SIG-M5 (cell line): Measurements from ENCODE around the gene CCDC144A.
"Not testable (repeated sequence)": the region's sequence is repeated elsewhere in the genome, so short reads cannot be mapped to it uniquely, and the experiment has no call there.

Experiments used
- DNase-seq: peaks from one replicate; lab custom pipeline; 2025; lab: John Stamatoyannopoulos, UW

Gene CCDC144A

GRCh38 chr17:16757520-16757919 lies 67.5 kb downstream of the CCDC144A start:
- not testable (repeated sequence) for DNase-seq

GRCh38 chr17:16758177-16758576 lies 68.1 kb downstream of the CCDC144A start:
- not testable (repeated sequence) for DNase-seq

- not testable (repeated sequence) for DNase-seq
Observed at GRCh38 chr17:16768290-16769175, 78.5 kb downstream of the CCDC144A start.

GRCh38 chr17:16772394-16773145 lies 82.5 kb downstream of the CCDC144A start:
- not testable (repeated sequence) for DNase-seq

GRCh38 chr17:16773146-16773522 lies 83.1 kb downstream of the CCDC144A start:
- not testable (repeated sequence) for DNase-seq

GRCh38 chr17:16787851-16788250 lies 97.8 kb downstream of the CCDC144A start:
- DNase-seq = not testable (repeated sequence)

- not testable (repeated sequence) for DNase-seq
Observed at GRCh38 chr17:16788889-16789536, 99.0 kb downstream of the CCDC144A start.

- DNase-seq = not testable (repeated sequence)
Observed at GRCh38 chr17:16789622-16790021, 99.6 kb downstream of the CCDC144A start.

GRCh38 chr17:16790313-16790871 lies 100.4 kb downstream of the CCDC144A start:
- not testable (repeated sequence) for DNase-seq

GRCh38 chr17:16794215-16794614 lies 104.2 kb downstream of the CCDC144A start:
- DNase-seq = not testable (repeated sequence)

GRCh38 chr17:16795894-16796293 lies 105.9 kb downstream of the CCDC144A start:
- not testable (repeated sequence) for DNase-seq

GRCh38 chr17:16804851-16805250 lies 114.8 kb downstream of the CCDC144A start:
- not testable (repeated sequence) for DNase-seq

GRCh38 chr17:16806599-16806998 lies 116.6 kb downstream of the CCDC144A start:
- not testable (repeated sequence) for DNase-seq

- DNase-seq = not testable (repeated sequence)
Observed at GRCh38 chr17:16807620-16808019, 117.6 kb downstream of the CCDC144A start.

- DNase-seq = not testable (repeated sequence)
Observed at GRCh38 chr17:16810236-16810635, 120.2 kb downstream of the CCDC144A start.

GRCh38 chr17:16812126-16812525 lies 122.1 kb downstream of the CCDC144A start:
- not testable (repeated sequence) for DNase-seq

GRCh38 chr17:16814439-16814838 lies 124.4 kb downstream of the CCDC144A start:
- no peak for DNase-seq

- no peak for DNase-seq
Observed at GRCh38 chr17:16817201-16817600, 127.2 kb downstream of the CCDC144A start.

GRCh38 chr17:16817940-16818339 lies 127.9 kb downstream of the CCDC144A start:
- DNase-seq = not testable (repeated sequence)

GRCh38 chr17:16818340-16818739 lies 128.3 kb downstream of the CCDC144A start:
- no peak for DNase-seq

- no peak for DNase-seq
Observed at GRCh38 chr17:16818821-16819683, 129.0 kb downstream of the CCDC144A start.
